Stomach (tissue), 4 donors: ENCODE data around the gene EGFL7.

Experiments used
- POLR2A ChIP-seq, 4 donors: fragments of 450-650 bp; IDR thresholded peaks; one replicate each; pipeline ENCODE4 v1.6.1; 2016; ENCODE audit warnings: antibody characterized with exemption in 4 of 4, control low read depth in 2 of 4, mild to moderate bottlenecking in 1 of 4, moderate library complexity in 1 of 4
- POLR2AphosphoS5 ChIP-seq, 3 donors: sonication (generic); formaldehyde crosslinking; IDR thresholded peaks; one replicate each; pipeline ENCODE4 v1.6.1; 2016; ENCODE audit warnings: antibody characterized with exemption in 3 of 3
- TF ChIP-seq, protein P1 (sequence below), 7 experiments: fragments of 450-650 bp in 4 of 7; fragments of 200-600 bp in 3 of 7; sonication (generic) in 3 of 7; IDR thresholded peaks; one replicate each; pipeline ENCODE4 v1.5.1; 2016 to 2019; ENCODE audit warnings: antibody characterized with exemption in 7 of 7, control low read depth in 2 of 7, mild to moderate bottlenecking in 1 of 7

GRCh38 chr9:136658849-136659535 is 3.7 kb upstream of the EGFL7 start:
- TF ChIP-seq POLR2AphosphoS5 (IDR thresholded peaks at IDR 0.05) (no peak), POLR2A (IDR thresholded peaks at IDR 0.05) (no peak)
- TF ChIP-seq, protein P1, sequence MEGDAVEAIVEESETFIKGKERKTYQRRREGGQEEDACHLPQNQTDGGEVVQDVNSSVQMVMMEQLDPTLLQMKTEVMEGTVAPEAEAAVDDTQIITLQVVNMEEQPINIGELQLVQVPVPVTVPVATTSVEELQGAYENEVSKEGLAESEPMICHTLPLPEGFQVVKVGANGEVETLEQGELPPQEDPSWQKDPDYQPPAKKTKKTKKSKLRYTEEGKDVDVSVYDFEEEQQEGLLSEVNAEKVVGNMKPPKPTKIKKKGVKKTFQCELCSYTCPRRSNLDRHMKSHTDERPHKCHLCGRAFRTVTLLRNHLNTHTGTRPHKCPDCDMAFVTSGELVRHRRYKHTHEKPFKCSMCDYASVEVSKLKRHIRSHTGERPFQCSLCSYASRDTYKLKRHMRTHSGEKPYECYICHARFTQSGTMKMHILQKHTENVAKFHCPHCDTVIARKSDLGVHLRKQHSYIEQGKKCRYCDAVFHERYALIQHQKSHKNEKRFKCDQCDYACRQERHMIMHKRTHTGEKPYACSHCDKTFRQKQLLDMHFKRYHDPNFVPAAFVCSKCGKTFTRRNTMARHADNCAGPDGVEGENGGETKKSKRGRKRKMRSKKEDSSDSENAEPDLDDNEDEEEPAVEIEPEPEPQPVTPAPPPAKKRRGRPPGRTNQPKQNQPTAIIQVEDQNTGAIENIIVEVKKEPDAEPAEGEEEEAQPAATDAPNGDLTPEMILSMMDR (IDR thresholded peaks at IDR 0.05), result no peak
